ENCODE measurements around the gene HCRTR1.

Gene HCRTR1

GRCh38 chr1:31600641-31601040 lies 16.8 kb upstream of the HCRTR1 start (continued):
- TF ChIP-seq ZNF280C (tag by site-specific recombination; IDR thresholded peaks at IDR 0.05), result no peak
- TF ChIP-seq ZNF660 (tag by site-specific recombination; IDR thresholded peaks at IDR 0.05), result no peak

GRCh38 chr1:31602081-31602480 lies 15.4 kb upstream of the HCRTR1 start:
- no peaks in the 10 kb centered on the region for H3K9me3 ChIP-seq (ENCODE audit: control insufficient read depth, insufficient read depth, low read depth, low read length)
- POLR2A ChIA-PET, result no interaction called here
- H3K27ac ChIP-seq (ENCODE audit: extremely low read depth, low read depth, low read length), result no peak overlapping the region
- H3K4me3 ChIP-seq (ENCODE audit: low read depth, low read length), result no peak overlapping the region
- H3K4me1 ChIP-seq (ENCODE audit: control insufficient read depth, insufficient read depth, low read length), result no peaks in the 10 kb centered on the region
- CTCF ChIA-PET, result interaction anchor here (0.6 to 3.4 kb wide), 5 partner anchors 8 to 187 kb away, joined by 3 to 17 read pairs (median 5); no protein-coding TSS in a partner anchor
- TF ChIP-seq GLIS2 (tag by site-specific recombination; IDR thresholded peaks at IDR 0.05), result no peak
- peak; percentile 46 for TF ChIP-seq ZNF146 (tag by site-specific recombination; IDR thresholded peaks at IDR 0.05)
- no peaks in the 10 kb centered on the region for H3K36me3 ChIP-seq (ENCODE audit: control insufficient read depth in 2 of 2, insufficient read depth in 1 of 2, low read length in 2 of 2)

DNA sequence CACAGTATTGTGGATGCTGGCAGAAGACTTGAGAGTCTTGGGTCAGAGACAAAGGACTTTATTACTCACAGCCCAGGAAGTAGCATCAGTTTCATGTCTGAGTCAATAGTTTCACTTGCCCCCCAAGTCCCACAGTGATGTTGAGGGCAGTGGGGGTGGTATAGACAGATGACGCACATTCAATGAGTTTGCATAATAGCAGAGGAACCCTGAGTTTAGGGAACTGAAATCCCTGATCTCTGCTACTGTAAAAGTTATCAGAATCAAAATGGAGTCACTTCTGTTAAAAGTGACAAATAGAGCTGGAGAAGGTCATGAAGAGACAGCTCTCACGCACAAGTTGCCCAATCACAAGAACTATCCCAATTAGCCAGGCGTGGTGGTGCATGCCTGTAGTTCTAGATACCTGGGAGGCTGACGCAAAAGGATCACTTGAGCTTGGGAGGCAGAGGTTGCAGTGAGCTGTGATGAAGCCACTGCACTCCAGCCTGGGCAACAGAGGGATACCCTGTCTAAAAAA lies 11.5 kb upstream of the HCRTR1 start:
- ChIA-PET CTCF (interaction anchor here (1.3 to 7.0 kb wide), 3 partner anchors 13 to 56 kb away, joined by 4 to 47 read pairs (median 5); no protein-coding TSS in a partner anchor), POLR2A (no interaction called here)
- TF ChIP-seq ZNF266 (tag by site-specific recombination; IDR thresholded peaks at IDR 0.05; ENCODE audit: low read depth) (0 out of 2 replicates have a peak, but pooled peaks have one; percentile 43), ZIC2 (tag by site-specific recombination; IDR thresholded peaks at IDR 0.05) (no peak)
- Histone ChIP-seq H3K27ac (ENCODE audit: extremely low read depth, low read depth, low read length) (no peak overlapping the region), H3K4me3 (ENCODE audit: low read depth, low read length) (no peak overlapping the region), H3K36me3 (ENCODE audit: control insufficient read depth in 2 of 2, insufficient read depth in 1 of 2, low read length in 2 of 2) (no peaks in the 10 kb centered on the region), H3K9me3 (ENCODE audit: control insufficient read depth, insufficient read depth, low read depth, low read length) (no peaks in the 10 kb centered on the region), H3K4me1 (ENCODE audit: control insufficient read depth, insufficient read depth, low read length) (no peaks in the 10 kb centered on the region)

DNA sequence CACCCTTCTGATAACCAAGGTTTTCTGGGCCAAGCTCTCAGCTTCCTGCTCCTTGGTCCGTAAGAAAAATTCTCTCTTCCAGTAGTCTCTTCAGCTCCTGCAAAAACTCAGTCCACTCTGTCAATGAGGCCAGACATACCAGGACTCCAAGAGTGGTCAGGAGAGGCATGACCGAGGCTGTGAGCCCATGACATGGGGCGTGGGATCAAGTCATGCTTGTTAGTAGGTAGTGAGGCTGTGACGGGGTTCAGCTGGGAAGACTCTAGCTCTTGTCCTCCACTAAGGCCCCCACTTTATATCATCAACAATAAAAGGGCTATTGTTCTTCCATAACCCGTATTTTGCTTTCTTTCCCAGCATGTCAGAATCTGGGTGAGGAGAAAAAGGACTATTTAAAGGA lies 10.1 kb upstream of the HCRTR1 start:
- no peaks in the 10 kb centered on the region for H3K9me3 ChIP-seq (ENCODE audit: control insufficient read depth, insufficient read depth, low read depth, low read length)
- no peak for TF ChIP-seq ZEB2 (tag by site-specific recombination; IDR thresholded peaks at IDR 0.05)
- no peak for TF ChIP-seq KLF17 (tag by site-specific recombination; IDR thresholded peaks at IDR 0.05)
- TF ChIP-seq ZNF510 (tag by site-specific recombination; IDR thresholded peaks at IDR 0.05; ENCODE audit: insufficient replicate concordance), result no peak
- TF ChIP-seq HOXC10 (CRISPR knock-in tag; IDR thresholded peaks at IDR 0.05), result no peak
- no peak for TF ChIP-seq ZNF837 (tag by site-specific recombination; IDR thresholded peaks at IDR 0.05)
- TF ChIP-seq ZNF155 (tag by site-specific recombination; IDR thresholded peaks at IDR 0.05), result no peak
- TF ChIP-seq, protein P1, sequence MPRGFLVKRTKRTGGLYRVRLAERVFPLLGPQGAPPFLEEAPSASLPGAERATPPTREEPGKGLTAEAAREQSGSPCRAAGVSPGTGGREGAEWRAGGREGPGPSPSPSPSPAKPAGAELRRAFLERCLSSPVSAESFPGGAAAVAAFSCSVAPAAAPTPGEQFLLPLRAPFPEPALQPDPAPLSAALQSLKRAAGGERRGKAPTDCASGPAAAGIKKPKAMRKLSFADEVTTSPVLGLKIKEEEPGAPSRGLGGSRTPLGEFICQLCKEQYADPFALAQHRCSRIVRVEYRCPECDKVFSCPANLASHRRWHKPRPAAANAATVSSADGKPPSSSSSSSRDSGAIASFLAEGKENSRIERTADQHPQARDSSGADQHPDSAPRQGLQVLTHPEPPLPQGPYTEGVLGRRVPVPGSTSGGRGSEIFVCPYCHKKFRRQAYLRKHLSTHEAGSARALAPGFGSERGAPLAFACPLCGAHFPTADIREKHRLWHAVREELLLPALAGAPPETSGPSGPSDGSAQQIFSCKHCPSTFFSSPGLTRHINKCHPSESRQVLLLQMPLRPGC (tag by site-specific recombination; IDR thresholded peaks at IDR 0.05), result no peak
- no peak for TF ChIP-seq ZNF416 (tag by site-specific recombination; IDR thresholded peaks at IDR 0.05)
- TF ChIP-seq ZNF10 (tag by site-specific recombination; IDR thresholded peaks at IDR 0.05), result no peak
- no peak for TF ChIP-seq ZSCAN16 (tag by site-specific recombination; IDR thresholded peaks at IDR 0.05)
- no peak for TF ChIP-seq BCL11A (tag by site-specific recombination; IDR thresholded peaks at IDR 0.05; ENCODE audit: low read depth)
- TF ChIP-seq ZNF146 (tag by site-specific recombination; IDR thresholded peaks at IDR 0.05), result no peak
- POLR2A ChIA-PET, result no interaction called here
- no peaks in the 10 kb centered on the region for H3K36me3 ChIP-seq (ENCODE audit: control insufficient read depth in 2 of 2, insufficient read depth in 1 of 2, low read length in 2 of 2)
- no peak overlapping the region for H3K27ac ChIP-seq (ENCODE audit: extremely low read depth, low read depth, low read length)
- no peaks in the 10 kb centered on the region for H3K4me1 ChIP-seq (ENCODE audit: control insufficient read depth, insufficient read depth, low read length)
- CTCF ChIA-PET, result interaction anchor here (0.5 to 7.0 kb wide), 5 partner anchors 11 to 780 kb away, joined by 3 to 47 read pairs (median 5); no protein-coding TSS in a partner anchor
- no peak overlapping the region for H3K4me3 ChIP-seq (ENCODE audit: low read depth, low read length)

All from HEK293 (cell line).